Measurements from ENCODE around the gene TRIM67.
"Not testable (repeated sequence)": the region's sequence is repeated elsewhere in the genome, so short reads cannot be mapped to it uniquely, and the experiment has no call there.

TRIM67 gene

DNA sequence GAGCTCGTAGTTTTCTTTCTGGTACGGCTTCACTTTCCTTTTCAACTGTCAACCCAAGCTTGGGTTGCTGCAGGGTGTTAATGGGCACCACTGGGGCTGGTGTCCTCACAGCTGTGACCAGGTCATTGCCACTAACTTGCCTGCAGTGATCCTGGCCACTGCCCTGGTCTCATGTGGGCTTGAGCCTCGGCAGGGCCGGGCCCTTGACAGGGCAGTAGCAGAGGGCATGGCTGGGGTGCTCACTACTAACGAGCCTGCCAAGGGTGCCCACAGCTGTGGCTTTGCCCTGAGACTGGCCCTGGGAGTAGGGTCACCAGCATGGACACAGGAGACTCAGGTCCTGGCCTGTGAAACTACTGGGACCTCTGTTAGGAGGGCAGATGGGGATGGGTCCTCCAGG is 47.7 kb downstream of the TRIM67 start:
- no peak for DNase-seq

DNA sequence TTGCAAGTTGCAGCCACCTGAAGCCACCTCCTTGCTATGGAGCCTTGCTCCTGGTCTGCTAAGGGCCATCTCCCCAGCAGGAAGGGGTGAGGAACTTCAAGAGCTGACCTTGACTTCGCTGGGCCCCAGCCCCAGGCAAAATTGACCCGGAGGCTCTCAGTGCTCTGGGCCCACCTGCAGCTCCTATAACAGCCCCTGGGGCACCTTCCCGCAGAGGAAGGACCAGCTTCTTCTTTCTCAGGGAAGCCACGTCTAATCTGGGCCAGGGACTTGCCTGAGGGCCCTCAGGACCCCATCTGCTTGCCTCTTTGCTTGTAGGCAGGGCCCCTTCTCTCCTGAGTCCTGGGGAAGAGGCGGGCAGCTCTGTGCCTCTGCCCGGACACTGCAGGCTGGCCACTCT is 48.3 kb downstream of the TRIM67 start:
- DNase-seq: no peak

- peak; percentile 93 for DNase-seq
These were observed 49.4 kb downstream of the TRIM67 start for GRCh38 chr1:231211005-231211857.

- DNase-seq: not testable (repeated sequence)
These were observed 50.4 kb downstream of the TRIM67 start for GRCh38 chr1:231212301-231212700.

DNA sequence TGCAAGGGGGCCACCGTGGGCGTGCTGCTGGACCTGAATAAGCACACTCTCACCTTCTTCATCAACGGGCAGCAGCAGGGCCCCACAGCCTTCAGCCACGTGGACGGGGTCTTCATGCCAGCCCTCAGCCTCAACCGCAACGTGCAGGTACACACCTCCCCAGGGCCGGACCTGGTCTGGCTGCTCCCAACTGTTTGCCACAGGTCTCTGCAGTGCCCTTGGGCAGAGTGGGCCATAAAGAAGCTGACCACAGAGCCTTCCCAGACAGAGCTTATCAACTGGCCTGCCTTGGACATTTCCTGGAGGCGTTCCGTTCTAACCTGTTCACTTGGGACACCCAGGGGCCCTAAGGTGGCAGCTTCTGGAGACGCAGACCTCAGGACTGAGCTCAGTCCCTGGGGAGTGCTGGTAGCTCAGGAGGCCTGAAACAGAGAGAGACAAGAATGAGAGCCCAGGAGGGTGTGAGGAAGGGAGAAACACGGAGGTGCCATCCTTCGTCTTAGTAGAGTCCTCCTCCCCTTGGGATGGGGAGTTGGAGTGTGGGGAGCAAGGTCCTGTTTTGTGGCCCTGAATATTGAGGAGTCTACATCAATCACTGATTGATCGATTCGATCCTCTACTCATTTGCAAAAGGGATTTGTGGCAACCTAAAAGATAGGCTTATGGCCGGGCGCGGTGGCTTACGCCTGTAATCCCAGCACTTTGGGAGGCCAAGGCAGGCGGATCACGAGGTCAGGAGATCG is 52.1 kb downstream of the TRIM67 start:
- no peak for DNase-seq

DNA sequence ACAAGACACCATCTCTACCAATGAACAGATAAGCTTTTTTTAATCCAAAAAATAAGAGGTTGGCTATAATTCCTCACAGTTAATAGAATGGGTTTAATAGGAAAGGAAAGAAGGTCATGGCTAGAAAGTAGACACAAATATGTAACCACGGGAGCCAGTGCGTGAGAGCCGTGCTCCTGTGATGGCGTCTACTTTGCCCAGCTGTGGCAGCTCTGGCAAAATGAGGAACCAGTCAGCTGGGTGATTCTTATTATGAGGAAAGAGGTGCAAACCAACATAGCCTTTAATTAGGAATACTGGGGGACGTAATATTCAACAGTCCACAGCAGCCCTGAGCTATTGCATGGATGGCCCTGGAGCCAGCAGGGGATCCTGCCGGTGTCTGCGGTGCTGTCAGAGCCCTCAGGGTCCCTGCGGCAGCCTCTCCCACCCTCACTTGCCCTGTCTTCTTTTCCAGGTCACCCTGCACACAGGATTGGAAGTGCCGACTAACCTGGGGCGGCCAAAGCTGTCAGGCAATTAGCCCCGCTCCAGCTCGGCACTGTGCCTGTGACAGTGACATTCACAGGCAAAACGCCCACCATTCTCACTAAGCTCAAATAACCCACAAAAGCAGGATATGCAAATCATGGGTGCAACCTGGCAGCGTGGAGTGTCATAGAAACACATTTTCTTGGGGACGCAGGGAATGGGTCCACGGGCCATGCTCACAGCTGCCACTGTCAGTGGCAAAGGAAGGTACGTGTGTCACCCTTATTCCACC is 53.2 kb downstream of the TRIM67 start:
- DNase-seq: no peak

- no peak for DNase-seq
These were observed 54.0 kb downstream of the TRIM67 start for GRCh38 chr1:231215681-231216385.

DNA sequence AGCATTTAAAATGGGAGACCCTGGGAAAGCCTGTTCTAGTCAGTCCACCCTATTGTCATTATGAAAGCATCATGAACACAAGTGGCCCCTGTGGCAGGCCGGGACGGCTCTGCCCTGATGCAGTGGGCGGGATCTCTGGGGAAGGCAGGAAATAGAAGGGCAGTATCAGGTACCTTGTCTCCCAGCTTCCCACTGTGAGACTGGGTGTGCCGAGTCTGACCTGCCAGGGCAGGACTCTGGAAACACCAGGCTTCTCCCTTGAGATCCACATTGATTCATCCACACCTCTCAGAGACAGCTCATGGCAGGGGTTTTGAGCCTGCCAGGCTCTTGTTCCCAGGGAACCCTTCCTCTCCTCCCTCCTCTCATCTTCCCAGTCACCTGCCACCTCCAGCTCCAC is 54.6 kb downstream of the TRIM67 start:
- peak; percentile 38 for DNase-seq

DNA sequence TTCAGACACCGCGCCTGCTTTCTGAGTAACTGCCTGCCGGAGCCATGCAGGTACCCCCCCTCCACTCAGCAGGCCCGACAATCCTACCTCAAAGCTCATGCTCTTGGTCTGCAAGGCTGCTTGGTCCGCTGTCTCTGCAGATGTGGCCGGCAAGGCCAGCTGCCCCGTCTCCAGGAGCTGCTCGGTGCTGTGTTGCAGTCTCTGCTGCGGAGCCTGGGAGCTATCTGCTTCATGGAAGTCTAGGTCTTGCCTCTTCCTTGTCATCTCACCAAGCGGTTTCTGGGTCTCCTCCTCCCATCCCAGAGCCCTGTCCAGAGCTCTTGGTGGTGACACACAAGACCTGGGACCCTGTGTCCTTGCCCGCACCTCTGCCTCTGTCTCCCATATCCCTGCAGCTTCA is 55.2 kb downstream of the TRIM67 start:
- no peak for DNase-seq

DNA sequence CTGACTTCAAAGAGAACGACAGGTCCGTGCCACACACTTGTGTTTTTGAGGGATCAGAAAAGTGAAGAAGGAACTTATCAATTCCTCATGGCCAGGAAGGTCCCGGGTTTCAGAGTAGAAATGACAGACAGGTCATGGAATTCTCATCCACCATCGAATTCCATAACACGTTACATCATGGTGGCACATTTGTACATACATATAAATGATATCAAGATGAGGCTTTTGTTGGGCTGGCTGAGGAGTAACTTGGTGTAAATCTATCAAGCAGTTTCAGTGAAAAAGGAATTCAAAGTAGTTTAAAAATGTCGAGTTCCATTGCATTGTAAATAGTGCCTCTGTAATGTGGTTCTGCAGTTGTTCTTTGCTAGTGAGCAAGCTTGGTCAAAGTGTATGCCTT is 56.2 kb downstream of the TRIM67 start:
- no peak for DNase-seq

DNA sequence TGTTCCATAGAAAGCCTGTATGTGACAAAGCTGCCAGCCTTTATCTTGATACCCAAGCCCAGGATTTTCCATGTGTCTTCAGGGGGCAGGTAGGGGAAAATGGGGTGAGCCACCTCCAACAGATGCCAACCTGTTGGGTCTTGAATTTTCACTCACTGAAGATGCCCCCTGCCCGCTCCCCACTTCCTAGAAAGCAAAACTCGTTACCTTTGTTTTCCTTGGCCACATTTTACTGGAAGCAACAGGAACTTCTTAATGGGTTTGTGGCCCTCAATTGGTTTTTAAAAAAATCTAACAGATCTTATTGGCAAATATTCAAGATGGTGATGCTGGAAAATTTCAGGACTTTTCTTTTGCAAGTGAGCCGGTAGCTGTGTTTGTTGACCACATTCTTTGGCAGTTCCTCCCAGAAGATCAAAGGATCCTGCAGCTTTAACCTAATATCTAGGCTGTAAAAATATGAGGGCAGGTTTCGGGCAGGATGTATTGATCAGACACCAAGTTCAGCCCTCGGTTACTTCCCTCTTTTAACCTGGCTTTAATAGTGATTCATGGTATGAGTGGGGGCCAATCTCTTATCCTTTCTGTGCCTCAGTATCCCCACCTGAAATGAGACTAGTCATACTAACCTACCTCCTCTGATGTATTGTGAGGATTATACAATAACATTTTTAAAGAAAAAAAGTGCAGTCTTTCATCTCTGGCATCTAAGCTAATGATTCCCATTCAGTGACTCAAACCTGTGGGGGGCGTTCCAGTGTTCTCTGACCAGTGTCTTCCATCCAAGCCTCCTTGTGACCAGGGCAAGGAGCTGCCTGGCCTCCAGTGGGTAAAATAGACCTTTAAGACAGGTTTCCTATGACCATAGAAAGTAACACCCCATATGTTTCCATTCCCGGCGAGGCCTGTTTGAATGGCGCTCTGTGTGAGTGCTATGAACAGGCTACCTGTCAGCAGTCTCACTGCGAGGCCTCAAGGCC is 57.9 kb downstream of the TRIM67 start:
- DNase-seq: no peak

DNA sequence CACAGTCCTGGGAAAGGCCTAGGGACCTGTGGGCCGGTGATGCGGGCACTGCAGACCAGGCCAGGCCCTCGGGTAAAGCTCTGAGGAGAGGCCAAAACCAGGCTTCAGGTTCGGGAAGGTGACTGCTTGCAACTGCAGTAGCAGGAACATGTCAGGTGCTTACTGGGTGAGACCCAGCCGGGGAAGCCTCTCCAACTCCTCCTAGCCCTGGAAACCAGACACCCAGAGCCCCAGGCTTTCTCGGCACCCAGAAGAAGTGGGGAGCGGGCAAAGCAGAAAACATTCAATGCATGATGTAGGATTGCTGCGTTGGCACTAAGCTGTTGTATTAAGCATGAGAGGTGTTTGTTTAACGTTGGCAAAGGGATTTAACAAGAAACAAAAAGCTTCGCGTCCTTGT is 58.9 kb downstream of the TRIM67 start:
- no peak for DNase-seq

GRCh38 chr1:231226156-231226555 is 64.3 kb downstream of the TRIM67 start:
- DNase-seq: no peak

GRCh38 chr1:231231511-231231910 is 69.7 kb downstream of the TRIM67 start:
- DNase-seq: no peak

- DNase-seq: no peak
These were observed 71.2 kb downstream of the TRIM67 start for GRCh38 chr1:231232870-231233734.

DNA sequence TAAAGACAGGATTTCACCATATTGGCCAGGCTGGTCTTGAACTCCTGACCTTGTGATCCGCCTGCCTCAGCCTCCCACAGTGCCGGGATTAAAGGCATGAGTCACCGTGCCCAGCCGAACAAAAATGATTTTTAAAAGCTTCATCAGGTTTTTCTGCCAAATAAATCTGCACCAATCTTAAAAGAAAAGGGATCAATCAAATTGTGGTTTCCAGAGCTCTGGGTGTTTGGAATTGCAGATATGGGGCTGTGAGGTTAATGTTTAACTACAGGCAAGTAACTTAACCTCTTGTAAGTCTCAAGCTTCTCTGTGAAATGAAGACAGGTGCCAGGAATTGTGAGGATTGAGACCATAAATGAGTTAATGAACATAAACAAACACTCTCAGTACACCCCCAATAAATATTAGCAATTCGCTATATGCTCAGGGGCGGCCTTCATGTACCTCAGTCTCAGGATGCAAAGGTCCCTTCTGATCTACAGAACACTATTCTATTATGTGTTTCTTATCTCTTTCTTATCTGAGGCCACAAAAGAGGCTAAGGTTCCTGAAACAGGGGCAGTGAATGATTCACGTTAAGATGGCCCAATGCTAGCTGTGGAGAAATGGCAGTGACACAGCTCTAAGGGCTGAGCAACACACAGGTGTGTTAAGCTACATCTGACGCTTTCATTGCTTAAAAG is 72.0 kb downstream of the TRIM67 start:
- peak; percentile 69 for DNase-seq

DNA sequence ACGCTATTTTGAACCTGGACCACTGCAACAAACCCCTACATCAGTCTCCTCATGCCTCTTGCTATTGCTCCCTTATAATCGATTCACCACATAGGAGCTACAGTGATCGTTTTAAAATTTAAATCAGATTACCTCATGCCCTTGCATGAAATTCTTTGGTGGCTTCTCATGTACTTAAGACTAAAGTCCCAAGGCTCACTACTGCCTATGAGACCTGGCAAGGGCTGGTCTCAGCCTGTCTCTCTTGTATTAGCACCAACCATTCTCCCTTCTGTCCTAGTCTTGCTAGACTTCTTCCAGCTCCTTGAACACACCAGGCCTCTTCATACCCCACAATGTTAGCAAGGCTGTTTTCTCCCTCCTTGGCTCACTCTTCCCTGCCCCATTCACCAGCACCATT is 72.6 kb downstream of the TRIM67 start:
- DNase-seq: no peak

- no peak for DNase-seq
These were observed 73.8 kb downstream of the TRIM67 start for GRCh38 chr1:231235526-231236207.

DNA sequence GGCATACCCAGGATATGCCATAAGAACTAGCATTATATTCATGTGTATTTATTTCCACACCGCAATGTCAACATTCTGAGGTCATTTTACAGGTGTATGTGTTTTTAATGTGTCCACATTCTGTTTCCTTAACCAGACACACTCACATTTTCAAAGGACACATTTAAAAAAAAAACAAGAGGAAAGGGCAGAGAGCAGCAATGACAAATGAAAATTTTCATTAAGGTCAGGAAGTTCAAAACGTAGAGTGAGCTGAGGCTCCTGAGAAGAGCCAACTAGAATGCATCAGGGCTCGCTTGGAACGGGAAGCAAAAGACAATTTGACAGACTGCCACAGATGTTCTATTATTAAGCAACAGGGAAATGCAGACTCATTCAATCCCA is 74.3 kb downstream of the TRIM67 start:
- DNase-seq: peak; percentile 83
